ENCODE measurements around the gene PLEKHA7. TPM values are rescaled to one million over a fixed set of nuclear protein-coding genes. Genes with fewer than 3 reads are reported as not detected.

The PLEKHA7 gene
- total RNA-seq, 1 experiment from 2014 or later: 13.0 TPM

DNA sequence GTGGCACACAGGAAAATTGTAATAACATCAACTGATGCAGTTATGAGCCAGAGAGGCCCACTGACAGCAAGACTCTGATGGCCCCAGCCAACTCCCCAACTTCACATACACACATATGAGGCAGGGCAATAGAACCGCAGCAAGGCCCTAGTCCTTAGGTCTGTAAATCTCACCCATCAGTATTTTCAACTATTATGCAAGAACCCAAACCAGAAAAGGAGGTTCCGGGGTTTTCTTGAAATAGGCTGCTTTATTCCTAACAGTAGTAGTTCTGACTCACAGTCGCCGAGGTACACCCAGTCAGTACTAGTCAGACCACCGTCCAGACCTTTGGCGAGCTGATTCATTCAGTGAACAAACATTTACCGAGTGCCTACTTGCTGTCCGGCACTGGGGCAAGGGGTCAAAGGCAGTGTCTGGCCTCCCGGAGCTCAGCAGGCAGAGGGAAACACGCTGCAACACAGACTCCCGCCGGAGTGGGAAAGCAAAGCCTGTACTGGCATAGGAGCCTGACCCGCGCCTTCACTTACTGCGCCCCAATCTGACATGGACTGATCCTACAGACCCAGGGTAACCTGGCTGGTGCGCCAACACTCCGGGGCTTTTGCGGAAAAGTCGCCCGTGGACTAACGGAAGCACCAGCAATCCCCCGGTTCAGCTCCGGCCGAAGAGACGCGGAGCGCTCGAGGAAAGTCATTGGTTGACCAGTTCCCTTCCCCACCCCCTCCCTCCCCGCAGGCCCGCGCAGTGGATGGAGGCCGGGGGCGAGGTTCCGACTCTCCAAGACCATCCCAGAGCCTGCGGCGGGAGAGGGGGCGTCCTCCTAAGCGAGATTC is 1.3 kb downstream of the PLEKHA7 start:
- Mint-ChIP-seq H3K36me3 (no peaks in the 10 kb centered on the region), H3K4me1 (peaks cover 10% of the 10 kb centered on the region), H3K4me3 (no peak overlapping the region), H3K27me3 (ENCODE audit: low read depth) (peaks cover 14% of the 10 kb centered on the region; the same call in 1 of the 2 replicates), H3K9me3 (no peaks in the 10 kb centered on the region), H3K27ac (no peak overlapping the region)
- CTCF ChIA-PET: interaction anchor here (0.6 to 1.1 kb wide), 3 partner anchors 47 to 193 kb away, joined by 3 to 4 read pairs (median 3); no protein-coding TSS in a partner anchor
- TF ChIP-seq GABPB1 (CRISPR knock-in tag; IDR thresholded peaks at IDR 0.05) (peak; percentile 28; the same call in 1 of the 2 replicates), ZNF423 (CRISPR knock-in tag; IDR thresholded peaks at IDR 0.05) (no peak)
- TF ChIP-seq, protein P1, sequence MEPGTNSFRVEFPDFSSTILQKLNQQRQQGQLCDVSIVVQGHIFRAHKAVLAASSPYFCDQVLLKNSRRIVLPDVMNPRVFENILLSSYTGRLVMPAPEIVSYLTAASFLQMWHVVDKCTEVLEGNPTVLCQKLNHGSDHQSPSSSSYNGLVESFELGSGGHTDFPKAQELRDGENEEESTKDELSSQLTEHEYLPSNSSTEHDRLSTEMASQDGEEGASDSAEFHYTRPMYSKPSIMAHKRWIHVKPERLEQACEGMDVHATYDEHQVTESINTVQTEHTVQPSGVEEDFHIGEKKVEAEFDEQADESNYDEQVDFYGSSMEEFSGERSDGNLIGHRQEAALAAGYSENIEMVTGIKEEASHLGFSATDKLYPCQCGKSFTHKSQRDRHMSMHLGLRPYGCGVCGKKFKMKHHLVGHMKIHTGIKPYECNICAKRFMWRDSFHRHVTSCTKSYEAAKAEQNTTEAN (CRISPR knock-in tag; IDR thresholded peaks at IDR 0.05): 0 out of 2 replicates have a peak, but pooled peaks have one; percentile 48
- POLR2A ChIA-PET: interaction anchor here (0.7 kb wide), 1 partner anchor 26 kb away, joined by 3 read pairs; no protein-coding TSS in a partner anchor
- DNase-seq (ENCODE audit: low spot score) (peak; percentile 66), ATAC-seq (peak; percentile 48)

DNA sequence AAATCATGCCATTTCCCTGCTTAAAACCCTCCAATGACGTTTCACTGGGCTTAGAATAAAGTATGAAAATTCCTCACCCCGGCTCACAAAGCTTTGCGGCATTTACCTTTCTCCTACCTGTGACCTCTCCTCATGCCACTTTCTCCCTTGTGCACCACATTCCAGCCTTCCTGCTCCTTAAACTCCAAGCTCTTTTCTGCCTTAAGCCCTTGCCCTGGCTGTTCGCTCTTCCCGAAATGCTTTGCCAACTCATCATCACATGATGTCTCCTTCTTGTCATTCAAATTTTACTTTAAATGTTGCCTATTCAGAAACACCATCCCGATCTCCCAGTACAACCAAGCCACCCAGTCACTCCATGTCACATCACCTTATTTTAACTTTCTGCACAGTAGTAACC is 2.0 kb downstream of the PLEKHA7 start:
- no peak for ATAC-seq
- CTCF ChIA-PET: interaction anchor here (0.6 to 1.1 kb wide), 2 partner anchors 190 to 192 kb away, joined by 3 to 4 read pairs; no protein-coding TSS in a partner anchor
- no peak overlapping the region for H3K4me3 Mint-ChIP-seq
- H3K4me1 Mint-ChIP-seq: peaks cover 10% of the 10 kb centered on the region
- no peaks in the 10 kb centered on the region for H3K9me3 Mint-ChIP-seq
- peaks cover 14% of the 10 kb centered on the region; the same call in 1 of the 2 replicates for H3K27me3 Mint-ChIP-seq (ENCODE audit: low read depth)
- H3K27ac Mint-ChIP-seq: no peak overlapping the region
- TF ChIP-seq IRF2 (CRISPR knock-in tag; IDR thresholded peaks at IDR 0.05; ENCODE audit: borderline replicate concordance, low read depth) (no peak), ZNF121 (CRISPR knock-in tag; IDR thresholded peaks at IDR 0.05) (no peak)
- DNase-seq (ENCODE audit: low spot score): no peak
- no peaks in the 10 kb centered on the region for H3K36me3 Mint-ChIP-seq
- POLR2A ChIA-PET: interaction anchor here (0.7 kb wide), 1 partner anchor 25 kb away, joined by 3 read pairs; no protein-coding TSS in a partner anchor

GRCh38 chr11:17010851-17011420 is 3.3 kb downstream of the PLEKHA7 start:
- ChIA-PET CTCF (no interaction called here), POLR2A (no interaction called here)
- H3K27me3 Mint-ChIP-seq (ENCODE audit: low read depth): peaks cover 5% of the 10 kb centered on the region; the same call in 1 of the 2 replicates
- DNase-seq (ENCODE audit: low spot score): peak; percentile 26
- peaks cover 7% of the 10 kb centered on the region for H3K4me1 Mint-ChIP-seq
- no peaks in the 10 kb centered on the region for H3K36me3 Mint-ChIP-seq
- peak; percentile 6; the same call in 1 of the 2 replicates for ATAC-seq
- TF ChIP-seq SMAD4 (CRISPR knock-in tag; IDR thresholded peaks at IDR 0.05) (no peak), FOXK1 (CRISPR knock-in tag; IDR thresholded peaks at IDR 0.05) (no peak), ZNF317 (CRISPR knock-in tag; IDR thresholded peaks at IDR 0.05; ENCODE audit: borderline replicate concordance, low read depth) (no peak), SP1 (CRISPR knock-in tag; conservative IDR thresholded peaks at IDR 0.05) (no peak), ZNF219 (CRISPR knock-in tag; IDR thresholded peaks at IDR 0.05; ENCODE audit: borderline replicate concordance) (no peak), ZNF416 (CRISPR knock-in tag; IDR thresholded peaks at IDR 0.05) (no peak), MYBL2 (CRISPR knock-in tag; IDR thresholded peaks at IDR 0.05) (no peak), EMX1 (CRISPR knock-in tag; IDR thresholded peaks at IDR 0.05) (no peak), ZNF396 (CRISPR knock-in tag; IDR thresholded peaks at IDR 0.05; ENCODE audit: borderline replicate concordance) (no peak), SOX15 (CRISPR knock-in tag; IDR thresholded peaks at IDR 0.05) (no peak)
- TF ChIP-seq, protein P2, sequence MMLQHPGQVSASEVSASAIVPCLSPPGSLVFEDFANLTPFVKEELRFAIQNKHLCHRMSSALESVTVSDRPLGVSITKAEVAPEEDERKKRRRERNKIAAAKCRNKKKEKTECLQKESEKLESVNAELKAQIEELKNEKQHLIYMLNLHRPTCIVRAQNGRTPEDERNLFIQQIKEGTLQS (CRISPR knock-in tag; conservative IDR thresholded peaks at IDR 0.05): no peak
- TF ChIP-seq, protein P3, sequence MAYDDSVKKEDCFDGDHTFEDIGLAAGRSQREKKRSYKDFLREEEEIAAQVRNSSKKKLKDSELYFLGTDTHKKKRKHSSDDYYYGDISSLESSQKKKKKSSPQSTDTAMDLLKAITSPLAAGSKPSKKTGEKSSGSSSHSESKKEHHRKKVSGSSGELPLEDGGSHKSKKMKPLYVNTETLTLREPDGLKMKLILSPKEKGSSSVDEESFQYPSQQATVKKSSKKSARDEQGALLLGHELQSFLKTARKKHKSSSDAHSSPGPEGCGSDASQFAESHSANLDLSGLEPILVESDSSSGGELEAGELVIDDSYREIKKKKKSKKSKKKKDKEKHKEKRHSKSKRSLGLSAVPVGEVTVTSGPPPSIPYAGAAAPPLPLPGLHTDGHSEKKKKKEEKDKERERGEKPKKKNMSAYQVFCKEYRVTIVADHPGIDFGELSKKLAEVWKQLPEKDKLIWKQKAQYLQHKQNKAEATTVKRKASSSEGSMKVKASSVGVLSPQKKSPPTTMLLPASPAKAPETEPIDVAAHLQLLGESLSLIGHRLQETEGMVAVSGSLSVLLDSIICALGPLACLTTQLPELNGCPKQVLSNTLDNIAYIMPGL (CRISPR knock-in tag; IDR thresholded peaks at IDR 0.05): no peak
- TF ChIP-seq, protein P4, sequence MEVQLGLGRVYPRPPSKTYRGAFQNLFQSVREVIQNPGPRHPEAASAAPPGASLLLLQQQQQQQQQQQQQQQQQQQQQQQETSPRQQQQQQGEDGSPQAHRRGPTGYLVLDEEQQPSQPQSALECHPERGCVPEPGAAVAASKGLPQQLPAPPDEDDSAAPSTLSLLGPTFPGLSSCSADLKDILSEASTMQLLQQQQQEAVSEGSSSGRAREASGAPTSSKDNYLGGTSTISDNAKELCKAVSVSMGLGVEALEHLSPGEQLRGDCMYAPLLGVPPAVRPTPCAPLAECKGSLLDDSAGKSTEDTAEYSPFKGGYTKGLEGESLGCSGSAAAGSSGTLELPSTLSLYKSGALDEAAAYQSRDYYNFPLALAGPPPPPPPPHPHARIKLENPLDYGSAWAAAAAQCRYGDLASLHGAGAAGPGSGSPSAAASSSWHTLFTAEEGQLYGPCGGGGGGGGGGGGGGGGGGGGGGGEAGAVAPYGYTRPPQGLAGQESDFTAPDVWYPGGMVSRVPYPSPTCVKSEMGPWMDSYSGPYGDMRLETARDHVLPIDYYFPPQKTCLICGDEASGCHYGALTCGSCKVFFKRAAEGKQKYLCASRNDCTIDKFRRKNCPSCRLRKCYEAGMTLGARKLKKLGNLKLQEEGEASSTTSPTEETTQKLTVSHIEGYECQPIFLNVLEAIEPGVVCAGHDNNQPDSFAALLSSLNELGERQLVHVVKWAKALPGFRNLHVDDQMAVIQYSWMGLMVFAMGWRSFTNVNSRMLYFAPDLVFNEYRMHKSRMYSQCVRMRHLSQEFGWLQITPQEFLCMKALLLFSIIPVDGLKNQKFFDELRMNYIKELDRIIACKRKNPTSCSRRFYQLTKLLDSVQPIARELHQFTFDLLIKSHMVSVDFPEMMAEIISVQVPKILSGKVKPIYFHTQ (CRISPR knock-in tag; IDR thresholded peaks at IDR 0.05): no peak
- TF ChIP-seq, protein P5, sequence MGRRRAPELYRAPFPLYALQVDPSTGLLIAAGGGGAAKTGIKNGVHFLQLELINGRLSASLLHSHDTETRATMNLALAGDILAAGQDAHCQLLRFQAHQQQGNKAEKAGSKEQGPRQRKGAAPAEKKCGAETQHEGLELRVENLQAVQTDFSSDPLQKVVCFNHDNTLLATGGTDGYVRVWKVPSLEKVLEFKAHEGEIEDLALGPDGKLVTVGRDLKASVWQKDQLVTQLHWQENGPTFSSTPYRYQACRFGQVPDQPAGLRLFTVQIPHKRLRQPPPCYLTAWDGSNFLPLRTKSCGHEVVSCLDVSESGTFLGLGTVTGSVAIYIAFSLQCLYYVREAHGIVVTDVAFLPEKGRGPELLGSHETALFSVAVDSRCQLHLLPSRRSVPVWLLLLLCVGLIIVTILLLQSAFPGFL (CRISPR knock-in tag; IDR thresholded peaks at IDR 0.05; ENCODE audit: borderline replicate concordance): no peak
- no peaks in the 10 kb centered on the region for H3K9me3 Mint-ChIP-seq
- no peak overlapping the region for H3K4me3 Mint-ChIP-seq
- no peak overlapping the region for H3K27ac Mint-ChIP-seq

Data from WTC11 (cell line).